ENCODE results near the gene FBXO38. TPM values are rescaled to one million over a fixed set of nuclear protein-coding genes. Genes with fewer than 3 reads are reported as not detected.

Gene FBXO38
- total and polyA plus RNA-seq, 9 of the 15 experiments (the other 6 are each of a cell fraction or from before 2014, with no cell fraction given): 7.4 to 39.4 (median 29.3) TPM

GRCh38 chr5:148397968-148398595 lies 14.3 kb downstream of the FBXO38 start (continued):
- peak; percentile 23; the same call in 1 of the 2 replicates for TF ChIP-seq REST (IDR thresholded peaks at IDR 0.05; ENCODE audit: borderline replicate concordance)
- TF ChIP-seq REST (CRISPR knock-in tag; IDR thresholded peaks at IDR 0.05; ENCODE audit: low read depth): no peak
- no peak for TF ChIP-seq IRF2 (CRISPR knock-in tag; IDR thresholded peaks at IDR 0.05)
- TF ChIP-seq BHLHE40 (IDR thresholded peaks at IDR 0.05; ENCODE audit: low read length): no peak
- no peak for TF ChIP-seq YBX1 (IDR thresholded peaks at IDR 0.05)
- TF ChIP-seq ARNT (IDR thresholded peaks at IDR 0.05): no peak
- no peak for TF ChIP-seq POLR2A (conservative IDR thresholded peaks at IDR 0.05)
- TF ChIP-seq BACH1 (tag; IDR thresholded peaks at IDR 0.05): no peak
- no peak for TF ChIP-seq KLF6 (CRISPR knock-in tag; IDR thresholded peaks at IDR 0.05; ENCODE audit: borderline replicate concordance)
- no peak for TF ChIP-seq MIER1 (IDR thresholded peaks at IDR 0.05; ENCODE audit: low read depth)
- TF ChIP-seq IRF9 (tag; IDR thresholded peaks at IDR 0.05): peak; percentile 77; the same call in 1 of the 2 replicates
- TF ChIP-seq BRD9 (IDR thresholded peaks at IDR 0.05; ENCODE audit: low read depth, partially characterized antibody): peak; percentile 64
- TF ChIP-seq NR2F6 (CRISPR knock-in tag; IDR thresholded peaks at IDR 0.05): no peak
- peak; percentile 21; the same call in 1 of the 2 replicates for TF ChIP-seq PKNOX1 (IDR thresholded peaks at IDR 0.05)
- TF ChIP-seq ZEB2 (IDR thresholded peaks at IDR 0.05): peak; percentile 62
- TF ChIP-seq TAF9B (IDR thresholded peaks at IDR 0.05; ENCODE audit: partially characterized antibody): no peak
- TF ChIP-seq ZMIZ1 (IDR thresholded peaks at IDR 0.05; ENCODE audit: low read depth in 2 of 2, low read length in 2 of 2): no peak

All from K562 (cell line).